Measurements from ENCODE around the gene MT1E.
"Not testable (repeated sequence)": the region's sequence is repeated elsewhere in the genome, so short reads cannot be mapped to it uniquely, and the experiment has no call there.

Gene MT1E

DNA sequence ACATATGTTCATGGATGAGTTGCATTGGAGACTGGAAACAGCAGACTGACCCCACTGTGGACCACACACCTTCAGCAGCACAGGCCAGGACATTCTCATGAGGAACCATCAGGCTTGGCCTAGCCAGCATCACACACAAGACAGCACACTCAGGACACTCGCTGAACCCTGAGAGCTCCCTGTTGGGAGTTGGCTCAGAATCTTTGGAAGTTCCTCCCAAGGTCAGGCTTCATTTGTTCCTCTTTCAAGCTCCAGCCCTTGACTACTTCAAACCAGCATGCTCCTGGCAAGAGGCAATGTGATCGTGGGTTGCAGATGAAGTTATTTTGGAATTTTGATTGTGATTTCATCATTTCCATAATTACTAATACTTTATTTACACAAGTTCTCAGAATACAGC lies 46.1 kb downstream of the MT1E start:
- not testable (repeated sequence) for H3K36me3 ChIP-seq (ENCODE audit: control insufficient read depth, insufficient read depth, low read length); H3K27ac ChIP-seq (ENCODE audit: insufficient read depth, low read length, poor library complexity, severe bottlenecking); H3K4me3 ChIP-seq (ENCODE audit: insufficient read depth, low read depth, low read length, poor library complexity, severe bottlenecking); DNase-seq; H3K9me3 ChIP-seq (ENCODE audit: control insufficient read depth, low read length)
- Histone ChIP-seq H3K27me3 (replicated peaks; ENCODE audit: control insufficient read depth, insufficient read depth, low read length, poor library complexity, severe bottlenecking) (peaks cover 25% of the 10 kb centered on the region), H3K4me1 (ENCODE audit: control insufficient read depth, insufficient read depth, low read length, poor library complexity, severe bottlenecking) (peaks cover 10% of the 10 kb centered on the region)

- H3K9me3 ChIP-seq (ENCODE audit: control insufficient read depth, low read length), result not testable (repeated sequence)
These were observed 46.6 kb downstream of the MT1E start for GRCh38 chr16:56672171-56672570.

GRCh38 chr16:56672761-56673536 lies 47.4 kb downstream of the MT1E start:
- Histone ChIP-seq H3K4me1 (ENCODE audit: control insufficient read depth, insufficient read depth, low read length, poor library complexity, severe bottlenecking) (peaks cover 10% of the 10 kb centered on the region), H3K27me3 (replicated peaks; ENCODE audit: control insufficient read depth, insufficient read depth, low read length, poor library complexity, severe bottlenecking) (peaks cover 19% of the 10 kb centered on the region), H3K4me3 (ENCODE audit: insufficient read depth, low read depth, low read length, poor library complexity, severe bottlenecking) (no peak overlapping the region), H3K36me3 (ENCODE audit: control insufficient read depth, insufficient read depth, low read length) (no peaks in the 10 kb centered on the region), H3K27ac (ENCODE audit: insufficient read depth, low read length, poor library complexity, severe bottlenecking) (no peak overlapping the region), H3K9me3 (ENCODE audit: control insufficient read depth, low read length) (no peaks in the 10 kb centered on the region)
- DNase-seq, result no peak

More at GRCh38 chr16:56672171-56672570, 46.6 kb downstream of the MT1E start:
- H3K27me3 ChIP-seq (replicated peaks; ENCODE audit: control insufficient read depth, insufficient read depth, low read length, poor library complexity, severe bottlenecking), result peaks cover 25% of the 10 kb centered on the region
- H3K4me1 ChIP-seq (ENCODE audit: control insufficient read depth, insufficient read depth, low read length, poor library complexity, severe bottlenecking), result peaks cover 10% of the 10 kb centered on the region
- H3K27ac ChIP-seq (ENCODE audit: insufficient read depth, low read length, poor library complexity, severe bottlenecking); DNase-seq; H3K4me3 ChIP-seq (ENCODE audit: insufficient read depth, low read depth, low read length, poor library complexity, severe bottlenecking); H3K36me3 ChIP-seq (ENCODE audit: control insufficient read depth, insufficient read depth, low read length): not testable (repeated sequence)

- H3K4me1 ChIP-seq (ENCODE audit: control insufficient read depth, insufficient read depth, low read length, poor library complexity, severe bottlenecking), result peaks cover 6% of the 10 kb centered on the region
- no peaks in the 10 kb centered on the region for H3K9me3 ChIP-seq (ENCODE audit: control insufficient read depth, low read length)
- H3K4me3 ChIP-seq (ENCODE audit: insufficient read depth, low read depth, low read length, poor library complexity, severe bottlenecking), result no peak overlapping the region
- H3K27ac ChIP-seq (ENCODE audit: insufficient read depth, low read length, poor library complexity, severe bottlenecking), result no peak overlapping the region
- no peaks in the 10 kb centered on the region for H3K36me3 ChIP-seq (ENCODE audit: control insufficient read depth, insufficient read depth, low read length)
- H3K27me3 ChIP-seq (replicated peaks; ENCODE audit: control insufficient read depth, insufficient read depth, low read length, poor library complexity, severe bottlenecking), result peaks cover 13% of the 10 kb centered on the region
- no peak for DNase-seq
These were observed 48.3 kb downstream of the MT1E start for GRCh38 chr16:56673921-56674320.

DNA sequence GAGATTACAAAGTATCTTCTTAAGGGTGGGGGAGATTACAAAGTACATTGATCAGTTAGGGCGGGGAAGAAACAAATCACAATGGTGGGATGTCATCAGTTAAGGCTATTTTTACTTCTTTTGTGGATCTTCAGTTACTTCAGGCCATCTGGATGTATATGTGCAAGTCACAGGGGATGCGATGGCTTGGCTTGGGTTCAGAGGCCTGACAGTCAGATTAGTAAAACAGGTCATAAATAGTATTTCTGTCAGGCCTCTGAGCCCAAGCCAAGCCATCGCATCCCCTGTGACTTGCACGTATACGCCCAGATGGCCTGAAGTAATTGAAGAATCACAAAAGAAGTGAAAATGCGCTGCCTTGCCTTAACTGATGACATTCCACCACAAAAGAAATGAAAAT lies 49.0 kb downstream of the MT1E start:
- not testable (repeated sequence) for H3K36me3 ChIP-seq (ENCODE audit: control insufficient read depth, insufficient read depth, low read length)

DNA sequence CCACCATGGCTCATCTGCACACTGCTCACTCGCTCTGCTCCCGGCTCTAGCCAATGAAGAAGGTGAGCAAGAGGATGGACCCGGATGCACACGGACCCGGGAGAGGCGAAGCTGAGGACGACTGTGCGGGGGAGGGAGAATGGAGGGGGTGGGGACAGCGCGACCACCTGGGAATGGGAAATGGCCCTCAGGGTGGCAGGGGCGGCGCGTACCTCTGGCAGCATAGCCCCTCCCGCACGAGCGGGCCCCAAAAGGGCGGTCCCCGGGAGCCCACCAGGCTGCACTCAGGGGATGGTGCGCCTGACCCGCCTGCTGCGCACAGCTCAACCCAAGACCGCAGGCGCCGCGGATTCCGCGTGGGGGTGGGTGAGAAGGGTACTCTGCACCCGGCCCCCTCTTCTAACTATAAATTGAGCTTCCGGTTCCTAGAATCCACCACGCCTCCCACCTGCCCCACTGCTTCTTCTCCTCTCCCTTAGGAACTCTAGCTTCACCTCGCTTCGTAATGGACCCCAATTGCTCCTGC lies 50.2 kb downstream of the MT1E start:
- no peaks in the 10 kb centered on the region for H3K27me3 ChIP-seq (replicated peaks; ENCODE audit: control insufficient read depth, insufficient read depth, low read length, poor library complexity, severe bottlenecking)
- H3K36me3 ChIP-seq (ENCODE audit: control insufficient read depth, insufficient read depth, low read length), result no peaks in the 10 kb centered on the region
- peak overlapping the region; percentile 45 for H3K4me3 ChIP-seq (ENCODE audit: insufficient read depth, low read depth, low read length, poor library complexity, severe bottlenecking)
- no peak for DNase-seq
- H3K9me3 ChIP-seq (ENCODE audit: control insufficient read depth, low read length), result no peaks in the 10 kb centered on the region
- H3K4me1 ChIP-seq (ENCODE audit: control insufficient read depth, insufficient read depth, low read length, poor library complexity, severe bottlenecking), result peaks cover 6% of the 10 kb centered on the region
- H3K27ac ChIP-seq (ENCODE audit: insufficient read depth, low read length, poor library complexity, severe bottlenecking), result no peak overlapping the region

More for the DNA sequence above, 49.0 kb downstream of the MT1E start:
- not testable (repeated sequence) for H3K4me1 ChIP-seq (ENCODE audit: control insufficient read depth, insufficient read depth, low read length, poor library complexity, severe bottlenecking); H3K27ac ChIP-seq (ENCODE audit: insufficient read depth, low read length, poor library complexity, severe bottlenecking); H3K4me3 ChIP-seq (ENCODE audit: insufficient read depth, low read depth, low read length, poor library complexity, severe bottlenecking); DNase-seq; H3K27me3 ChIP-seq (replicated peaks; ENCODE audit: control insufficient read depth, insufficient read depth, low read length, poor library complexity, severe bottlenecking); H3K9me3 ChIP-seq (ENCODE audit: control insufficient read depth, low read length)
